PFSK-1 (cell line): ENCODE data around the gene TNFSF13.

Experiments
- REST ChIP-seq, 2 experiments: IDR thresholded peaks; 2 replicates each; pipeline versions ENCODE4 v1.6.1 to v1.8.0; 2011 to 2012; ENCODE audit warnings: low read depth in 2 of 2, low read length in 2 of 2, control low read depth in 1 of 2, inconsistent platforms in 1 of 2, mild to moderate bottlenecking in 1 of 2, moderate library complexity in 1 of 2; ENCODE audit not compliant: insufficient read depth in 1 of 2
- SIN3A ChIP-seq: IDR thresholded peaks from 2 replicates; pipeline ENCODE4 v1.6.1; 2012; ENCODE audit warnings: mild to moderate bottlenecking, low read length, moderate library complexity, borderline replicate concordance; ENCODE audit not compliant: insufficient read depth
- TAF1 ChIP-seq: IDR thresholded peaks from 2 replicates; pipeline ENCODE4 v1.6.1; 2012; ENCODE audit warnings: low read length, control low read depth, borderline replicate concordance; ENCODE audit not compliant: insufficient read depth

GRCh38 chr17:7550344-7550743, 8.2 kb upstream of the TNFSF13 start:
- TF ChIP-seq TAF1, result no peak
- TF ChIP-seq SIN3A, result no peak
- no peak for TF ChIP-seq REST (IDR thresholded peaks at IDR 0.05; ENCODE audit: insufficient read depth in 1 of 2, low read depth in 2 of 2, low read length in 2 of 2)
